CD4-positive, alpha-beta T cell (primary cell): ENCODE results near the gene RAET1L. TPM values are rescaled to one million over a fixed set of nuclear protein-coding genes. Genes with fewer than 3 reads are reported as not detected.
"Not testable (repeated sequence)": the region's sequence is repeated elsewhere in the genome, so short reads cannot be mapped to it uniquely, and the experiment has no call there.

Source experiments
- ATAC-seq: fragments of 200-7000 bp; cut with Tn5 transposase; one replicate; pipeline ENCODE4 v1.10.0; 2022; ENCODE audit warnings: mild to moderate bottlenecking; ENCODE audit not compliant: poor library complexity
- CTCF ChIA-PET: fragments of 350-600 bp; sonication (Branson Sonifier 250); formaldehyde crosslinking; loops from one replicate; lab custom pipeline; 2021; ENCODE audit warnings: antibody characterized with exemption, inconsistent platforms; lab: Charles Lee
- POLR2A ChIA-PET: fragments of 350-600 bp; sonication (Branson Sonifier 250); formaldehyde crosslinking; loops from one replicate; lab custom pipeline; 2021; ENCODE audit warnings: antibody characterized with exemption, inconsistent platforms; lab: Charles Lee
- DNase-seq, 14 experiments: peaks; one replicate each; pipeline ENCODE4 v3.0.0-alpha.2; 2013 to 2020; ENCODE audit warnings: mixed read lengths in 2 of 14
- H3K27ac ChIP-seq, 2 donors: one replicate each; pipeline versions ENCODE4 v1.5.1 to v1.7.0; 2013; ENCODE audit warnings: low read length in 2 of 2, low read depth in 1 of 2, mild to moderate bottlenecking in 1 of 2
- H3K27me3 ChIP-seq, 2 experiments: 1 replicate in 1 of 2; 2 replicates in 1 of 2; pipeline versions ENCODE4 v1.6.1 to v1.7.0; 2013; ENCODE audit warnings: low read length in 2 of 2, control low read depth in 1 of 2, mild to moderate bottlenecking in 1 of 2, moderate library complexity in 1 of 2; ENCODE audit not compliant: insufficient read depth in 2 of 2, control insufficient read depth in 1 of 2
- H3K36me3 ChIP-seq: one replicate; pipeline ENCODE4 v1.6.1; 2013; ENCODE audit warnings: low read length, control low read depth; ENCODE audit not compliant: insufficient read depth
- H3K4me1 ChIP-seq: one replicate; pipeline ENCODE4 v1.6.1; 2013; ENCODE audit warnings: low read length, control low read depth; ENCODE audit not compliant: insufficient read depth
- H3K4me3 ChIP-seq: one replicate; pipeline ENCODE4 v1.5.1; 2013; ENCODE audit warnings: mild to moderate bottlenecking, low read length, moderate library complexity
- H3K9me3 ChIP-seq, 2 experiments: 1 replicate in 1 of 2; 2 replicates in 1 of 2; pipeline versions ENCODE4 v1.6.1 to v1.7.0; 2013; ENCODE audit warnings: low read length in 2 of 2, mild to moderate bottlenecking in 2 of 2, control low read depth in 1 of 2, moderate library complexity in 1 of 2; ENCODE audit not compliant: control insufficient read depth in 1 of 2, insufficient read depth in 1 of 2
- H3K27ac Mint-ChIP-seq: one replicate; pipeline ENCODE4 v1.8.0; 2020; ENCODE audit warnings: mixed read lengths
- H3K27me3 Mint-ChIP-seq: one replicate; pipeline ENCODE4 v1.8.0; 2021; ENCODE audit warnings: mixed read lengths
- H3K36me3 Mint-ChIP-seq: one replicate; pipeline ENCODE4 v1.8.0; 2021; ENCODE audit warnings: low read depth, mixed read lengths
- H3K4me1 Mint-ChIP-seq: one replicate; pipeline ENCODE4 v1.8.0; 2021; ENCODE audit warnings: low read depth, mixed read lengths
- H3K4me3 Mint-ChIP-seq: one replicate; pipeline ENCODE4 v1.8.0; 2020; ENCODE audit warnings: mild to moderate bottlenecking, mixed read lengths
- H3K9me3 Mint-ChIP-seq: one replicate; pipeline ENCODE4 v1.8.0; 2020; ENCODE audit warnings: mixed read lengths
- CTCF ChIP-seq: fragments of 200-600 bp; IDR thresholded peaks from one replicate; pipeline ENCODE4 v1.8.0; 2022; ENCODE audit warnings: antibody characterized with exemption, mild to moderate bottlenecking
- intact Hi-C, 2 experiments: fragments of 100-400 bp; cut with DNase I in 1 of 2; cut with micrococcal nuclease in 1 of 2; formaldehyde crosslinking; loops; one replicate each; pipeline versions ENCODE4 v1.15.1 to v1.9.0; 2023 to 2025; cut with DNase I, micrococcal nuclease
- total RNA-seq, 174 experiments: library from RNA in 2 of 174; stranded (reverse) in 2 of 174; gene quantifications; one replicate each; pipeline ENCODE4 v1.2.3 and lab custom pipeline; 2021 to 2026

Gene RAET1L
- total RNA-seq, 2 experiments from 2014 or later, result not detected

GRCh38 chr6:150063640-150064039 is 38.3 kb upstream of the RAET1L start:
- Mint-ChIP-seq H3K27ac (no peak overlapping the region), H3K27me3 (peaks cover 26% of the 10 kb centered on the region), H3K4me1 (peaks cover 10% of the 10 kb centered on the region), H3K4me3 (no peak overlapping the region), H3K9me3 (no peaks in the 10 kb centered on the region), H3K36me3 (no peaks in the 10 kb centered on the region)
- ChIA-PET POLR2A (no interaction called here), CTCF (no interaction called here)
- no peaks in the 10 kb centered on the region for H3K9me3 ChIP-seq
- no peak overlapping the region for H3K4me3 ChIP-seq
- H3K27ac ChIP-seq, result no peak overlapping the region
- no peak for ATAC-seq
- TF ChIP-seq CTCF, result no peak
- DNase-seq, result no peak
- peaks cover 0 to 4% of the 10 kb centered on the region in 2 experiments for H3K27me3 ChIP-seq
- H3K36me3 ChIP-seq, result no peaks in the 10 kb centered on the region
- intact Hi-C loops, result no loop called here
- peaks cover 17% of the 10 kb centered on the region for H3K4me1 ChIP-seq

- H3K4me3 Mint-ChIP-seq, H3K36me3 Mint-ChIP-seq, H3K4me1 ChIP-seq, H3K9me3 Mint-ChIP-seq, H3K9me3 ChIP-seq, H3K27ac Mint-ChIP-seq, H3K4me1 Mint-ChIP-seq, H3K4me3 ChIP-seq, intact Hi-C loops, H3K27ac ChIP-seq, H3K36me3 ChIP-seq, POLR2A ChIA-PET: not testable (repeated sequence)
- H3K27me3 Mint-ChIP-seq, result peaks cover 48% of the 10 kb centered on the region
- ATAC-seq (peak; percentile 61), DNase-seq (peak in 1 of 14 experiments; percentile 57)
- CTCF ChIA-PET, result interaction anchor here (1.6 kb wide), 1 partner anchor 11 kb away, joined by 7 read pairs; no protein-coding TSS in a partner anchor
- H3K27me3 ChIP-seq, result peaks cover 7 to 13% of the 10 kb centered on the region in 2 experiments
These were observed 34.6 kb upstream of the RAET1L start for GRCh38 chr6:150059973-150060372.

GRCh38 chr6:150058986-150059385 is 33.7 kb upstream of the RAET1L start:
- no peaks in the 10 kb centered on the region for H3K9me3 Mint-ChIP-seq
- peaks cover 13 to 17% of the 10 kb centered on the region in 2 experiments for H3K27me3 ChIP-seq
- peaks cover 57% of the 10 kb centered on the region for H3K27me3 Mint-ChIP-seq
- intact Hi-C loops, result no loop called here
- no peak for ATAC-seq
- no peak overlapping the region for H3K27ac ChIP-seq
- H3K36me3 ChIP-seq, result no peaks in the 10 kb centered on the region
- H3K9me3 ChIP-seq, result no peaks in the 10 kb centered on the region
- ChIA-PET POLR2A (no interaction called here), CTCF (interaction anchor here (1.6 kb wide), 1 partner anchor 12 kb away, joined by 7 read pairs; no protein-coding TSS in a partner anchor)
- no peak for DNase-seq
- no peak for TF ChIP-seq CTCF
- H3K36me3 Mint-ChIP-seq, result no peaks in the 10 kb centered on the region
- H3K4me1 ChIP-seq, result peaks cover 9% of the 10 kb centered on the region
- H3K27ac Mint-ChIP-seq, result no peak overlapping the region
- no peak overlapping the region for H3K4me3 ChIP-seq
- peaks cover 10% of the 10 kb centered on the region for H3K4me1 Mint-ChIP-seq
- no peak overlapping the region for H3K4me3 Mint-ChIP-seq

- ATAC-seq, result no peak
- no peak for TF ChIP-seq CTCF
- Histone ChIP-seq H3K27ac (no peak overlapping the region), H3K4me3 (no peak overlapping the region), H3K36me3 (no peaks in the 10 kb centered on the region), H3K9me3 (peaks cover 0 to 1% of the 10 kb centered on the region in 2 experiments), H3K4me1 (peaks cover 9% of the 10 kb centered on the region), H3K27me3 (peaks cover 13 to 20% of the 10 kb centered on the region in 2 experiments)
- ChIA-PET CTCF (no interaction called here), POLR2A (no interaction called here)
- peaks cover 63% of the 10 kb centered on the region for H3K27me3 Mint-ChIP-seq
- H3K4me1 Mint-ChIP-seq, result peaks cover 10% of the 10 kb centered on the region
- intact Hi-C loops, result no loop called here
- H3K36me3 Mint-ChIP-seq, result no peaks in the 10 kb centered on the region
- no peak overlapping the region for H3K4me3 Mint-ChIP-seq
- DNase-seq, result no peak
- no peaks in the 10 kb centered on the region for H3K9me3 Mint-ChIP-seq
- H3K27ac Mint-ChIP-seq, result no peak overlapping the region
These were observed 33.0 kb upstream of the RAET1L start for GRCh38 chr6:150058231-150058792.
